Smooth muscle cell (in vitro differentiated cells): ENCODE data around the gene POLA1. TPM values are rescaled to one million over a fixed set of nuclear protein-coding genes. Genes with fewer than 3 reads are reported as not detected.

Experiments
- DNase-seq: peaks from one replicate; lab custom pipeline; 2025; ENCODE audit not compliant: unreplicated experiment; lab: John Stamatoyannopoulos, UW
- H2AFZ ChIP-seq: fragments of 200-600 bp; sonication (generic); 2 replicates; pipeline ENCODE4 v1.6.0; 2016; ENCODE audit warnings: antibody characterized with exemption, low read depth, mild to moderate bottlenecking
- H3F3A ChIP-seq: fragments of 200-600 bp; sonication (generic); 2 replicates; pipeline ENCODE4 v1.6.0; 2017; ENCODE audit warnings: antibody characterized with exemption, low read depth
- H3K27ac ChIP-seq: fragments of 200-600 bp; sonication (generic); 2 replicates; pipeline ENCODE4 v1.5.1; 2016; ENCODE audit warnings: low read depth, mild to moderate bottlenecking
- H3K27me3 ChIP-seq: fragments of 200-600 bp; sonication (generic); 2 replicates; pipeline ENCODE4 v1.6.1; 2016; ENCODE audit warnings: low read depth, mild to moderate bottlenecking
- H3K36me3 ChIP-seq: fragments of 200-600 bp; sonication (generic); 2 replicates; pipeline ENCODE4 v1.5.1; 2016; ENCODE audit warnings: low read depth
- H3K4me1 ChIP-seq: fragments of 200-600 bp; sonication (generic); 2 replicates; pipeline ENCODE4 v1.5.1; 2016; ENCODE audit warnings: low read depth
- H3K4me2 ChIP-seq: fragments of 200-600 bp; sonication (generic); 2 replicates; pipeline ENCODE4 v1.6.0; 2016; ENCODE audit warnings: mild to moderate bottlenecking
- H3K4me3 ChIP-seq: fragments of 200-600 bp; sonication (generic); 2 replicates; pipeline ENCODE4 v1.5.1; 2016; ENCODE audit warnings: mild to moderate bottlenecking
- H3K79me2 ChIP-seq: fragments of 200-600 bp; sonication (generic); 2 replicates; pipeline ENCODE4 v1.6.0; 2016; ENCODE audit warnings: low read depth, mild to moderate bottlenecking
- H3K9ac ChIP-seq: fragments of 200-600 bp; sonication (generic); 2 replicates; pipeline ENCODE4 v1.6.0; 2016; ENCODE audit warnings: low read depth
- H3K9me3 ChIP-seq: fragments of 200-600 bp; sonication (generic); replicated peaks from 2 replicates; pipeline ENCODE4 v1.5.1; 2016; ENCODE audit warnings: low read depth
- H4K20me1 ChIP-seq: fragments of 200-600 bp; sonication (generic); 2 replicates; pipeline ENCODE4 v1.6.0; 2016; ENCODE audit warnings: low read depth
- WGBS: methylation state at CpG from one replicate; pipeline ENCODE4 v1.1.7; 2016; ENCODE audit warnings: low lambda C conversion rate; 5-methylcytosine and 5-hydroxymethylcytosine counted together
- polyA plus RNA-seq: library from polyadenylated mRNA; unstranded; fragments of >200 nt; fragmentation: Nextera tagmentation; extraction: Ambion mirVana; gene quantifications from 2 replicates; pipeline ENCODE4 v1.2.1, GENCODE V29; 2016
- total RNA-seq: library from RNA; depleted of rRNA; stranded (reverse); fragments of >200 nt; gene quantifications from 2 replicates; pipeline ENCODE4 v1.2.3, GENCODE V29; 2014
- TF ChIP-seq, protein P1 (sequence below): fragments of 200-600 bp; sonication (generic); IDR thresholded peaks from 2 replicates; pipeline ENCODE4 v1.5.1; 2017; ENCODE audit warnings: borderline replicate concordance, mild to moderate bottlenecking, antibody characterized with exemption; ENCODE audit not compliant: insufficient read depth, poor library complexity, severe bottlenecking

POLA1 gene
- total and polyA plus RNA-seq, 2 experiments from 2014 or later, result 5.4 to 11.7 TPM

DNA sequence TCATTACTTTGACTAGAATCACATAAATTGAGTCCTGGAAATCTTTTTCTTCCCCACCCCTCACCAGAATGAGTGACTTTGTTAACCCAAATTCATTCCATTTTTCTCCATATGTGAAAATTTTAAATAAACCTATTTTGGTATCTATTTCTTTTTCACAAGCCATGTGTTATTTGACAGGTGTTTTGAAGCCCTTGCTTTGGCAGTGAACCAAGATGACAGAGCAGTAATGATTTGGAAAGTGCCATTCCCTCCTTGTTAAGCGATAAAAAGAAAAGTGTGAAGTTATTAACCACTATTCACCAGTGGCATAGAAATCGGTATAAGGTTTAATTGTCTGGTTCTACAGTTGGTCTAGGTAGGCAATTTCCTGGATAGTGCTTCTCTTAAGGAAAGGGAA is 66.1 kb downstream of the POLA1 start:
- Histone ChIP-seq H3K79me2 (no peaks in the 10 kb centered on the region), H3K4me3 (no peak overlapping the region), H3K27ac (no peak overlapping the region), H3F3A (no peaks in the 10 kb centered on the region), H3K4me1 (no peaks in the 10 kb centered on the region), H3K9ac (no peak overlapping the region), H3K4me2 (no peak overlapping the region), H3K36me3 (no peaks in the 10 kb centered on the region), H3K9me3 (no peaks in the 10 kb centered on the region), H4K20me1 (no peaks in the 10 kb centered on the region), H3K27me3 (no peaks in the 10 kb centered on the region), H2AFZ (no peak overlapping the region)
- DNase-seq, result no peak
- 95% methylated on average over 2 of the region's 2 CpGs for WGBS
- TF ChIP-seq, protein P1, sequence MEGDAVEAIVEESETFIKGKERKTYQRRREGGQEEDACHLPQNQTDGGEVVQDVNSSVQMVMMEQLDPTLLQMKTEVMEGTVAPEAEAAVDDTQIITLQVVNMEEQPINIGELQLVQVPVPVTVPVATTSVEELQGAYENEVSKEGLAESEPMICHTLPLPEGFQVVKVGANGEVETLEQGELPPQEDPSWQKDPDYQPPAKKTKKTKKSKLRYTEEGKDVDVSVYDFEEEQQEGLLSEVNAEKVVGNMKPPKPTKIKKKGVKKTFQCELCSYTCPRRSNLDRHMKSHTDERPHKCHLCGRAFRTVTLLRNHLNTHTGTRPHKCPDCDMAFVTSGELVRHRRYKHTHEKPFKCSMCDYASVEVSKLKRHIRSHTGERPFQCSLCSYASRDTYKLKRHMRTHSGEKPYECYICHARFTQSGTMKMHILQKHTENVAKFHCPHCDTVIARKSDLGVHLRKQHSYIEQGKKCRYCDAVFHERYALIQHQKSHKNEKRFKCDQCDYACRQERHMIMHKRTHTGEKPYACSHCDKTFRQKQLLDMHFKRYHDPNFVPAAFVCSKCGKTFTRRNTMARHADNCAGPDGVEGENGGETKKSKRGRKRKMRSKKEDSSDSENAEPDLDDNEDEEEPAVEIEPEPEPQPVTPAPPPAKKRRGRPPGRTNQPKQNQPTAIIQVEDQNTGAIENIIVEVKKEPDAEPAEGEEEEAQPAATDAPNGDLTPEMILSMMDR, result no peak

DNA sequence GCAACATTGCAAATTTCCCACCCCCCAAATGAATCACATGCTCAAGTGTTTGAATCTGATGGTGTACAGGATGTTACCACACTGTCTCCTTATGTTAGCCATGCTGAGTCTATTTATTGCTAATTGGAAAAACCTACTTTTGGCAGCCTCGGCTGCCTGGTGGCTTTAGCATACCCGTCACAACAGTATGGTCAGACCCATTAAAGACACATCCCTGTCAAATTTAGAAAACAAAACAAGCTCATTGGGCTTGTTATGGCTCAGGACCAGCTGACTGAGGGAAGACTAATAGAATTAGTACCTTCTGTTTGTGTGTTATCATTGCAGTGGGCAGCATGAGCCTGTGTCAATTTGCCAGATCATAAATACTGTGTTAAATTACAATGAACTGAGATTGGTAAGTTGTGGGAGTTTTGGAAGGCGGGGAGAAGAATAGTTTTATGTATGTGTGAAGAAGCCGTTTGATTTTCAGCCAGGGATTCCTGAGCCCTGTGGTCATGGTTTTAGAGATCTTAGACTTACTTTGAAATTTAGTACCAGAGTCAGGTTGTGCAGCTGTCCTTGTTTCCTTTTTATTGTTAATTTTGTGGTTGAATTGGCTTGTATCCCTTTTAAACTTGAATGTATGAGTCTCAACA is 66.8 kb downstream of the POLA1 start:
- DNase-seq, result no peak

DNA sequence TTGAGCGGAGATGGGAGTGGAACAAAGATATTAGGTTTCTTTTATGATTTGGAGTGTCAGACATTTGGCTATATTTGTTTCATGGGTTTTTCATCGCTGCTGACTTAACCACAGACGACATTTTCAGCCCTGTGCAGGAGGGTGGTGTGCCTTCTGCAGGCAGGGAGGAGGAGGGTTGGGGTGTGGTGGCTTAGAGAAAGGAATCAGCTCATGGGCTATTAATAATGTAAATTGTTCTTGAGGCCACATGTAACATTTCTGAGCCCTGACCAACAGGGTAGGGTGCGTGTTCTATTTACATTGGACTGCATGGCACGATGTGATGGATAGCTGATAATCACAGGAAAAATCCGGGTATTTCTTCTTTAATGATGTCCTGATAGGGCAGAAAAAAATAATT is 67.6 kb downstream of the POLA1 start:
- Histone ChIP-seq H3K4me2 (no peak overlapping the region), H3K9me3 (no peaks in the 10 kb centered on the region), H4K20me1 (no peaks in the 10 kb centered on the region), H3K36me3 (no peaks in the 10 kb centered on the region), H3K4me1 (no peaks in the 10 kb centered on the region), H3K79me2 (no peaks in the 10 kb centered on the region), H3K4me3 (no peak overlapping the region), H2AFZ (no peak overlapping the region), H3K9ac (no peak overlapping the region), H3K27ac (no peak overlapping the region), H3F3A (no peaks in the 10 kb centered on the region), H3K27me3 (no peaks in the 10 kb centered on the region)
- TF ChIP-seq, protein P1, result no peak
- 96% methylated on average over 6 of the region's 6 CpGs for WGBS
- no peak for DNase-seq

More for the DNA sequence above, 66.8 kb downstream of the POLA1 start:
- Histone ChIP-seq H3K4me2 (no peak overlapping the region), H3F3A (no peaks in the 10 kb centered on the region), H3K4me1 (no peaks in the 10 kb centered on the region), H3K9ac (no peak overlapping the region), H4K20me1 (no peaks in the 10 kb centered on the region), H3K27ac (no peak overlapping the region), H3K4me3 (no peak overlapping the region), H3K36me3 (no peaks in the 10 kb centered on the region), H3K79me2 (no peaks in the 10 kb centered on the region), H3K27me3 (no peaks in the 10 kb centered on the region), H2AFZ (no peak overlapping the region), H3K9me3 (no peaks in the 10 kb centered on the region)
- WGBS, result 81% methylated on average over 4 of the region's 4 CpGs
- TF ChIP-seq, protein P1, result no peak

- no peak overlapping the region for H3K27ac ChIP-seq
- no peaks in the 10 kb centered on the region for H3K27me3 ChIP-seq
- no peaks in the 10 kb centered on the region for H3K79me2 ChIP-seq
- H3K9me3 ChIP-seq, result no peaks in the 10 kb centered on the region
- no peaks in the 10 kb centered on the region for H3F3A ChIP-seq
- H3K4me1 ChIP-seq, result no peaks in the 10 kb centered on the region
- no peaks in the 10 kb centered on the region for H3K36me3 ChIP-seq
- 93% methylated on average over 3 of the region's 3 CpGs for WGBS
- no peaks in the 10 kb centered on the region for H4K20me1 ChIP-seq
- no peak overlapping the region for H2AFZ ChIP-seq
- no peak overlapping the region for H3K4me2 ChIP-seq
- H3K9ac ChIP-seq, result no peak overlapping the region
- H3K4me3 ChIP-seq, result no peak overlapping the region
- no peak for DNase-seq
- TF ChIP-seq, protein P1, result no peak
Measured at GRCh38 chrX:24763989-24764388, 70.3 kb downstream of the POLA1 start.
